ENCODE data around the gene TMEM248.
"Not testable (repeated sequence)": the region's sequence is repeated elsewhere in the genome, so short reads cannot be mapped to it uniquely, and the experiment has no call there.

- not testable (repeated sequence) for TF ChIP-seq POLR2A, CTCF (IDR thresholded peaks at IDR 0.05)
Observed at GRCh38 chr7:66878301-66878685, 42.7 kb upstream of the TMEM248 start.
